Left lung (tissue), 10 donors: ENCODE data around the gene ROR2. TPM values are rescaled to one million over a fixed set of nuclear protein-coding genes. Genes with fewer than 3 reads are reported as not detected.
"Not testable (repeated sequence)": the region's sequence is repeated elsewhere in the genome, so short reads cannot be mapped to it uniquely, and the experiment has no call there.

Experiments used
- ATAC-seq: fragments of 200-7000 bp; cut with Tn5 transposase; one replicate; pipeline ENCODE4 v1.9.1; 2020; ENCODE audit warnings: moderate library complexity
- DNase-seq, 4 donors: peaks; one replicate each; pipeline ENCODE4 v3.0.0-alpha.2; 2013 to 2020
- H3K27ac ChIP-seq, 2 donors: fragments of 200-600 bp; sonication (generic) in 1 of 2; one replicate each; pipeline versions ENCODE4 v1.5.0 to v1.8.0; 2020 to 2021
- H3K27me3 ChIP-seq, 2 donors: fragments of 200-600 bp; sonication (generic) in 1 of 2; one replicate each; pipeline versions ENCODE4 v1.5.0 to v1.8.0; 2020 to 2021
- H3K36me3 ChIP-seq, 2 donors: fragments of 200-600 bp; sonication (generic) in 1 of 2; one replicate each; pipeline versions ENCODE4 v1.5.0 to v1.8.0; 2020 to 2021
- H3K4me1 ChIP-seq, 2 donors: fragments of 200-600 bp; one replicate each; pipeline ENCODE4 v1.8.0; 2021
- H3K4me3 ChIP-seq, 2 donors: fragments of 200-600 bp; sonication (generic) in 1 of 2; one replicate each; pipeline versions ENCODE4 v1.5.0 to v1.8.0; 2020 to 2021; ENCODE audit warnings: mild to moderate bottlenecking in 1 of 2
- H3K9me3 ChIP-seq, 2 donors: fragments of 200-600 bp; sonication (generic) in 1 of 2; one replicate each; pipeline versions ENCODE4 v1.5.0 to v1.8.0; 2020 to 2021
- CTCF ChIP-seq, 2 donors: fragments of 200-600 bp; sonication (generic) in 1 of 2; IDR thresholded peaks; one replicate each; pipeline versions ENCODE4 v1.5.0 to v1.8.0; 2021; ENCODE audit warnings: antibody characterized with exemption in 2 of 2
- intact Hi-C, 2 donors: fragments of 100-400 bp; cut with DNase I; formaldehyde crosslinking; loops; one replicate each; pipeline versions ENCODE4 v1.11.2 to v1.14.2; 2022
- polyA plus RNA-seq, 6 donors: library from polyadenylated mRNA; unstranded; fragments of 120-200 nt; gene quantifications; one replicate each; pipeline ENCODE4 v1.2.1, GENCODE V29; 2013; ENCODE audit not compliant: insufficient read length in 6 of 6
- total RNA-seq, 2 donors: library from RNA; stranded (reverse); fragmentation: NEBNext Ultra II Directional; extraction: Animal tissue kit (Norgen Biotek cat#: 25700); gene quantifications; one replicate each; pipeline ENCODE4 v1.2.1, GENCODE V29; 2021
- donor health status: DM: no; HTN: yes; CAD: no.
- donor health status: DM: no; HTN: no; CAD: no.

The ROR2 gene
- total and polyA plus RNA-seq, 8 donors, result 11.5 to 36.5 (median 29.7) TPM

DNA sequence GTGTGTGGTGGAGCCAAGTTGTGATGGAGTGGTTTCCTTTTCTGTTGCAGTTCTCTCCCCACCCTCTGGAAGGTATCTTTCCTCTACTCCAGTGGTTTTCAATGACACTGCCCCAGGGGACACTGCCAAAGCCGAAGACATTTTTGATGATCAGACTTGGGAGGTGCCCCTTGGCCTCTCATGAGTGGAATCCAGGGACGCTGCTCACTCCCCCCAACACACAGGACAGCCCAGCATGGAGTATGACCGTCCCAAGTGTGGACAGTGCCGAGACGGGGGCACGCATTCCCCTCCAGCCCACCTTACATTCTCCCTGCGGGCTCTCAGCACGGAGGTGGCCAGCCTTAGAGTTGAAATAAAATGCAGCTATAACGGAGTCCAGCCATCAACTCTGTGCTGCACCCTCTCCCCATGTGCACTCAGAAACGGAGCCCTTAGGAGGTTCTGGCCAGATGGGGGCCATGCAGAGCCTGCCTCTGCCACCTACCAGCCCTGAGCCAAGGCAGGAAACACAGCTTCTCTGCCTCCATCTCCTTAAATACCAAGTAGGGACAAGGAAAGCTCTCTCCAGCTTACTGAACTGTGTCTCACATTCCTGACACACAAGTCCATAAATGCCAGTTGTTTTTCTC, 150.8 kb downstream of the ROR2 start:
- no peak for DNase-seq
- no peak overlapping the region for H3K27ac ChIP-seq
- no peaks in the 10 kb centered on the region for H3K27me3 ChIP-seq
- H3K4me3 ChIP-seq, result no peak overlapping the region
- no peaks in the 10 kb centered on the region for H3K9me3 ChIP-seq
- no peak for TF ChIP-seq CTCF (IDR thresholded peaks at IDR 0.05)
- no peaks in the 10 kb centered on the region for H3K4me1 ChIP-seq
- no peaks in the 10 kb centered on the region for H3K36me3 ChIP-seq
- intact Hi-C loops, result no loop called here
- ATAC-seq, result no peak

DNA sequence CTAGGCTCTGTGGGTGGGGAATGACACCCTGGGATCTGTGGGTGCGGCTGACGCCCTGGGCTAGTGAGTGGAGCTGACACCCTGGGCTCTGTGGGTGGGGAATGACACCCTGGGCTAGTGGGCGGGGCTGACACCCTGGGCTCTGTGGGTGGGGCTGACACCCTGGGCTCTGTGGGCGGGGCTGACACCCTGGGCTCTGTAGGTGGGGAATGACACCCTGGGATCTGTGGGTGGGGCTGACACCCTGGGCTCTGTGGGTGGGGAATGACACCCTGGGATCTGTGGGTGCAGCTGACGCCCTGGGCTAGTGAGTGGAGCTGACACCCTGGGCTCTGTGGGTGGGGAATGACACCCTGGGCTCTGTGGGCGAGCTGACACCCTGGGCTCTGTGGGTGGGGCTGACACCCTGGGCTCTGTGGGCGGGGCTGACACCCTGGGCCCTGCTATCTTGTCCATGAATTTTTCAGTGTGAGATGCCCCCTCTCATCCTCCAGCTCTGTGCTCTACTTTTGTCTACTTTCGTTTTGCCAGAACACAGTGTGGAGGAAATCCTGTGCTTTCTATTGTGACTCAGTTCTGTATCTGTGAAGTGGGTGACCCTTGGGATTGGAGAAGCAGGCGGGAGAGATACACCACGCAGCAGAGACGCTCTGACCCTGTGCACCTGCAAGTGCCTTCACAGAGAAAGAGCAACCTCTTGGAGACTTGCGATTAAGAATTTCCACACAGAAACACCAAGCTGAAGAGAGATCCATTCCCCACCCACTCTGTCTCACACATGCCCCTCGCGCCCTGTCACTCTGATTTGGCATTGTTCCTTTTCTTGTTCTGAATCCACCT, 151.5 kb downstream of the ROR2 start:
- H3K36me3 ChIP-seq, H3K27me3 ChIP-seq, ATAC-seq, H3K4me3 ChIP-seq, H3K27ac ChIP-seq, H3K4me1 ChIP-seq, H3K9me3 ChIP-seq, DNase-seq, intact Hi-C loops: not testable (repeated sequence)

GRCh38 chr9:91797517-91797916, 152.5 kb downstream of the ROR2 start:
- not testable (repeated sequence) for ATAC-seq, H3K27ac ChIP-seq

GRCh38 chr9:91796516-91796915, 153.5 kb downstream of the ROR2 start:
- ATAC-seq, intact Hi-C loops: not testable (repeated sequence)

More at GRCh38 chr9:91797517-91797916, 152.5 kb downstream of the ROR2 start:
- H3K4me3 ChIP-seq, DNase-seq, H3K4me1 ChIP-seq, intact Hi-C loops, H3K9me3 ChIP-seq, H3K36me3 ChIP-seq, H3K27me3 ChIP-seq: not testable (repeated sequence)

DNA sequence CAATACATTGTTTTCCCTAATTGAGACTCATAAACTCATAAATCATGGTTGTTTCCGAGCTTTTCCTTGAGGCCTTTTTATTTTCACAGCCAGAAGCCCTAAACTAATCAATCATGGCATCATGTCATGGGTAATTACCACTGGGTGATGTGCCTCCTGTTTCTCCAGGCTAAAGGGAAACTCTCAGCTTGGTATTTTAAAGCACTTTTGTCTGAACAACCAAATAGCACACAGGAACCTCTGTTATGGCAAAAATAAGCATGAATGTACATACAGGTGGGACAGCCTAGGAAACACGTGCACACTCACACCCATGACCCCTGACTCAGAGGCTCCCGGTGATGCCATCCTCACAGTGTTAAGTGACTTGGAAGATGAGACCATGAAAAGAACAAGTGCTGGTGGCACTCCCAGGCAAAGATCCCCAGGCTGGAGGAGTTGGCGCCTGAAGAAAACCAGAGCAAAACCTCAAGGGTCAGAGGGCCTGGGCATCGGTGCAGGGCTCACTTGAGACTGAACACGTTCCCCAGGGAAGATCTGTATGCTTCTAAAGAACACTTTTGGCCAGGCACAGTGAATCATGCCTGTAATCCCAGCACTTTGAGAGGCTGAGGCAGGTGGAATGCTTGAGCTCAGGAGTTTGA, 154.3 kb downstream of the ROR2 start:
- no peaks in the 10 kb centered on the region for H3K36me3 ChIP-seq
- no peaks in the 10 kb centered on the region for H3K9me3 ChIP-seq
- no peak overlapping the region for H3K27ac ChIP-seq
- no peak overlapping the region for H3K4me3 ChIP-seq
- H3K4me1 ChIP-seq, result no peaks in the 10 kb centered on the region
- intact Hi-C loops, result no loop called here
- no peaks in the 10 kb centered on the region for H3K27me3 ChIP-seq
- no peak for DNase-seq
- no peak for TF ChIP-seq CTCF (IDR thresholded peaks at IDR 0.05)
- ATAC-seq, result no peak

More at GRCh38 chr9:91796516-91796915, 153.5 kb downstream of the ROR2 start:
- H3K27me3 ChIP-seq, H3K4me1 ChIP-seq, H3K27ac ChIP-seq, H3K36me3 ChIP-seq, H3K4me3 ChIP-seq, H3K9me3 ChIP-seq, DNase-seq: not testable (repeated sequence)

- intact Hi-C loops, H3K36me3 ChIP-seq, H3K4me1 ChIP-seq, ATAC-seq, DNase-seq, H3K4me3 ChIP-seq, H3K27ac ChIP-seq, H3K9me3 ChIP-seq, H3K27me3 ChIP-seq: not testable (repeated sequence)
Measured at GRCh38 chr9:91793371-91793770, 156.7 kb downstream of the ROR2 start.

GRCh38 chr9:91790917-91791316, 159.1 kb downstream of the ROR2 start:
- Histone ChIP-seq H3K36me3 (no peaks in the 10 kb centered on the region), H3K4me1 (no peaks in the 10 kb centered on the region), H3K4me3 (no peak overlapping the region), H3K27ac (no peak overlapping the region), H3K27me3 (no peaks in the 10 kb centered on the region), H3K9me3 (no peaks in the 10 kb centered on the region)
- no peak for TF ChIP-seq CTCF (IDR thresholded peaks at IDR 0.05)
- no peak for ATAC-seq
- DNase-seq, result no peak
- intact Hi-C loops, result no loop called here
